ENCODE measurements around the gene APOBR. TPM values are rescaled to one million over a fixed set of nuclear protein-coding genes. Genes with fewer than 3 reads are reported as not detected.

Gene APOBR
- total RNA-seq, 5 donors from 2014 or later (not counting 1 experiment from before 2014, with no cell fraction given), result 6.4 to 16.9 (median 10.3) TPM

GRCh38 chr16:28491970-28492474, 2.4 kb upstream of the APOBR start, which contains the start of gene CLN3:
TSS of gene CLN3 (minus strand) at chr16:28492074. CDS start at chr16:28491759, 315 bp downstream.
- peaks cover 17% of the 10 kb centered on the region for H3K36me3 Mint-ChIP-seq
- ChIA-PET POLR2A (interaction anchor here in 1 of 2 donors (0.6 to 0.7 kb wide), 5 partner anchors 20 to 1904 kb away, joined by 4 to 9 read pairs (median 5); no protein-coding TSS in a partner anchor), CTCF (interaction anchor here in 1 of 2 donors (0.6 to 0.7 kb wide), 7 partner anchors 29 to 942 kb away, joined by 3 to 5 read pairs (median 3); partner anchors contain the start of genes GTF3C1, KATNIP and NFATC2IP)
- H3K4me3 ChIP-seq (ENCODE audit: control insufficient read depth in 1 of 2, extremely low read depth in 1 of 2, low read length in 1 of 2), result peak within 1 kb of the TSS; percentile 78 to 96
- WGBS (ENCODE audit: insufficient coverage), result 0% methylated on average over 4 of the region's 21 CpGs
- peak within 1 kb of the TSS; percentile 84 for H3K27ac ChIP-seq (ENCODE audit: low read length)
- peaks cover 13 to 87% of the 10 kb centered on the region in 2 experiments for H3K4me1 ChIP-seq (ENCODE audit: control insufficient read depth in 1 of 2, extremely low read depth in 1 of 2, insufficient read depth in 2 of 2, low read length in 2 of 2)
- peaks cover 67 to 72% (median 70%) of the 10 kb centered on the region in 3 donors for H3K4me1 Mint-ChIP-seq
- H3K4me3 Mint-ChIP-seq, result peak within 1 kb of the TSS; percentile 94 to 96 (median 95)
- no peaks in the 10 kb centered on the region for H3K9me3 ChIP-seq
- H3K9me3 Mint-ChIP-seq, result no peaks in the 10 kb centered on the region
- H3K27me3 ChIP-seq (replicated peaks in 1 of 2; ENCODE audit: control insufficient read depth in 2 of 2, extremely low read depth in 1 of 2, insufficient read depth in 2 of 2, low read length in 1 of 2), result no peaks in the 10 kb centered on the region
- H3K27me3 Mint-ChIP-seq, result no peaks in the 10 kb centered on the region
- ATAC-seq (replicated peaks in 1 of 4) (peak; percentile 65 to 74 (median 70)), DNase-seq (peak; percentile 75 to 92 (median 86))
- peak within 1 kb of the TSS; percentile 100 for H3K27ac Mint-ChIP-seq
- H3K36me3 ChIP-seq (ENCODE audit: control insufficient read depth in 2 of 2, extremely low read depth in 1 of 2, insufficient read depth in 1 of 2, low read length in 1 of 2), result peaks cover 0 to 22% of the 10 kb centered on the region in 2 donors

- ChIA-PET POLR2A (interaction anchor here in 1 of 2 donors (0.6 to 0.7 kb wide), 2 partner anchors 19 to 345 kb away, joined by 4 to 9 read pairs; no protein-coding TSS in a partner anchor), CTCF (interaction anchor here in 1 of 2 donors (0.6 kb wide), 1 partner anchor 29 kb away, joined by 3 read pairs; no protein-coding TSS in a partner anchor)
- WGBS (ENCODE audit: insufficient coverage), result no CpG with 5 or more reads among the region's 4 CpGs
- H3K9me3 Mint-ChIP-seq, result no peaks in the 10 kb centered on the region
- no peak for ATAC-seq (replicated peaks in 1 of 4)
- peaks cover 13 to 88% of the 10 kb centered on the region in 2 experiments for H3K4me1 ChIP-seq (ENCODE audit: control insufficient read depth in 1 of 2, extremely low read depth in 1 of 2, insufficient read depth in 2 of 2, low read length in 2 of 2)
- no peaks in the 10 kb centered on the region for H3K9me3 ChIP-seq
- peaks cover 17% of the 10 kb centered on the region for H3K36me3 Mint-ChIP-seq
- H3K36me3 ChIP-seq (ENCODE audit: control insufficient read depth in 2 of 2, extremely low read depth in 1 of 2, insufficient read depth in 1 of 2, low read length in 1 of 2), result peaks cover 0 to 20% of the 10 kb centered on the region in 2 donors
- peak overlapping the region; percentile 100 for H3K27ac Mint-ChIP-seq
- H3K27ac ChIP-seq (ENCODE audit: low read length), result peak overlapping the region; percentile 84
- no peaks in the 10 kb centered on the region for H3K27me3 ChIP-seq (replicated peaks in 1 of 2; ENCODE audit: control insufficient read depth in 2 of 2, extremely low read depth in 1 of 2, insufficient read depth in 2 of 2, low read length in 1 of 2)
- peaks cover 69 to 77% (median 72%) of the 10 kb centered on the region in 3 donors for H3K4me1 Mint-ChIP-seq
- H3K4me3 ChIP-seq (ENCODE audit: control insufficient read depth in 1 of 2, extremely low read depth in 1 of 2, low read length in 1 of 2), result peak overlapping the region; percentile 78 to 96
- H3K27me3 Mint-ChIP-seq, result no peaks in the 10 kb centered on the region
- peak overlapping the region; percentile 94 to 96 (median 95) for H3K4me3 Mint-ChIP-seq
- DNase-seq, result no peak
Observed at GRCh38 chr16:28492511-28492910, 1.9 kb upstream of the APOBR start.

DNA sequence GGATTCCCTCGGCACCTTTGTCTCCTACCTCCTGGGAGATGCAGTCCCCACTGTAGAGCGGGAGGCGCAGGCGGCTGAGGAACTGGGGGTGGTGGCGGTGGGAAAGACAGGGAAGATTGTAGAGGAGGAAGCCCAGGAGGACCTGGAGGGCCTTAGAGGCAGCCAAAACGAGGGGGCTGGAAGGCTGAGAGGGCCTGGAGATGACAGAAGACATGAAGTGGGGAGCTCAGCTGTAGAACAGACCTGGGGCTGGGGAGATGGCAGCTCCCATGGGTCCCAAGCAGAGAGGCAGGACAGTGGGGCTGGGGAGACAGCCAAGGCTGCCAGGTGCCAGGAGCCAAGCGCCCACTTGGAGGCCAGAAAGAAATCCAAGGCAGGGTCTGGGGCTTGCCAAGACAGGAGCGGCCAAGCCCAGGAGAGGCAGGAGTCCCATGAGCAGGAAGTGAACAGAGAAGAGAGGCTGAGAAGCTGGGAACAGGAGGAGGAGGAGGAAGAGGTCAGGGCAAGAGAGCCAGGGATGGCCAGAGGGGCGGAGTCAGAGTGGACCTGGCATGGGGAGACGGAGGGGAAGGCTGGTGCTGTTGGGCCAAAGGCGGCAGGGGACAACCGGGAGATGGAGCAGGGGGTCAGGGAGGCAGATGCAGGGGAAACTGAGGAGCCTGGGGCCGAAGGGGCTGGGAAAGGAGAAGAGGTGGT, 803 bp downstream of the APOBR start:
- H3K27me3 Mint-ChIP-seq, result no peaks in the 10 kb centered on the region
- POLR2A ChIA-PET, result no interaction called here
- peaks cover 7% of the 10 kb centered on the region for H3K36me3 Mint-ChIP-seq
- peaks cover 13 to 76% of the 10 kb centered on the region in 2 experiments for H3K4me1 ChIP-seq (ENCODE audit: control insufficient read depth in 1 of 2, extremely low read depth in 1 of 2, insufficient read depth in 2 of 2, low read length in 2 of 2)
- no peak for DNase-seq
- H3K9me3 Mint-ChIP-seq, result no peaks in the 10 kb centered on the region
- 91% methylated on average over 9 of the region's 13 CpGs for WGBS (ENCODE audit: insufficient coverage)
- peak overlapping the region; percentile 58 to 78 for H3K4me3 ChIP-seq (ENCODE audit: control insufficient read depth in 1 of 2, extremely low read depth in 1 of 2, low read length in 1 of 2)
- peak overlapping the region; percentile 84 for H3K27ac ChIP-seq (ENCODE audit: low read length)
- peaks cover 60 to 72% (median 69%) of the 10 kb centered on the region in 3 donors for H3K4me1 Mint-ChIP-seq
- peaks cover 0 to 17% of the 10 kb centered on the region in 2 donors for H3K36me3 ChIP-seq (ENCODE audit: control insufficient read depth in 2 of 2, extremely low read depth in 1 of 2, insufficient read depth in 1 of 2, low read length in 1 of 2)
- no peaks in the 10 kb centered on the region for H3K27me3 ChIP-seq (replicated peaks in 1 of 2; ENCODE audit: control insufficient read depth in 2 of 2, extremely low read depth in 1 of 2, insufficient read depth in 2 of 2, low read length in 1 of 2)
- peak overlapping the region; percentile 97 to 100 for H3K27ac Mint-ChIP-seq
- H3K4me3 Mint-ChIP-seq, result peak overlapping the region; percentile 74 to 96 (median 83)
- ATAC-seq (replicated peaks in 1 of 4), result no peak
- no peaks in the 10 kb centered on the region for H3K9me3 ChIP-seq
- CTCF ChIA-PET, result no interaction called here

DNA sequence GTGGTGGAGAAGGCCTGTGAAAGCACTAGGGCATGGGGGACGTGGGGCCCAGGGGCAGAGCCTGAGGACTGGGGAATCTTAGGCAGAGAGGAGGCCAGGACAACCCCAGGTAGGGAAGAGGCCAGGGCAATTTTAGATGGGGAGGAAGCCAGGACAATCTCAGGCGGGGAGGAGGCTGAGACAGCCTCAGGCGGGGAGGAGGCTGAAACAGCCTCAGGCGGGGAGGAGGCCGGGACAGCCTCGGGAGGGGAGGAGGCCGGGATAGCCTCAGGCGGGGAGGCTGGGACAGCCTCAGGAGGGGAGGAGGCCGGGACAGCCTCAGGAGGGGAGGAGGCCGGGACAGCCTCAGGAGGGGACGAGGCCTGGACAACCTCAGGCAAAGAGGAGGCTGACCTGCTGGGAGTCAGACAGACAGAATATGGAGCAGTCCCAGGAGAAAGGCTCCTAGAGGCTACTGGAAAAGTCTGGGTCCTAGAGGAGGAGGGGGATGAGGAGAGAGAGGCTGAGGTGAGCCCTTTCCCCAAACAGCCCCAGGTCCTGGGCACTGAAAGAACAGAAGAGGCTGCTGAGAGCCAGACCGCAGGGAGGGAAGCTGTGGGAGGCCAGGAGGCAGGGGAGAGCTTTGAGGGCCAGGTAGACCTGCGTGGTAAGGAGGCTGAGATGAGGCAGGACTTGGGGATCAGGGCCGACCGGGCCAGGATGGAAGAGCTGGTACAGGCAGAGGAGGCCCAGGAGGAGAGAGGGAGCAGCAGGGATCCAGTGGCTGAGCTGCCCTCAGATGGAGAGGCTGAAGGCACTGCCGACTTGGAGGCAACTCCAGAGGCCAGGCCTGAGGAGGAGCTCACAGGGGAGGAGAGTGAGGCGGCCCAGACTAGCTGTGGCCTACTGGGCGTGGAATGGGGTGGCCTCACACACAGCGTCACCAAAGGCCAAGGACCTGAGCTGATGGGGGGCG, 1.6 kb downstream of the APOBR start:
- H3K4me1 Mint-ChIP-seq, result peaks cover 60 to 74% (median 73%) of the 10 kb centered on the region in 3 donors
- Histone ChIP-seq H3K36me3 (ENCODE audit: control insufficient read depth in 2 of 2, extremely low read depth in 1 of 2, insufficient read depth in 1 of 2, low read length in 1 of 2) (peaks cover 0 to 17% of the 10 kb centered on the region in 2 donors), H3K4me3 (ENCODE audit: control insufficient read depth in 1 of 2, extremely low read depth in 1 of 2, low read length in 1 of 2) (peak overlapping the region in 1 of 2 donors; percentile 78), H3K4me1 (ENCODE audit: control insufficient read depth in 1 of 2, extremely low read depth in 1 of 2, insufficient read depth in 2 of 2, low read length in 2 of 2) (peaks cover 12 to 68% of the 10 kb centered on the region in 2 experiments), H3K27ac (ENCODE audit: low read length) (peak overlapping the region; percentile 84), H3K27me3 (replicated peaks in 1 of 2; ENCODE audit: control insufficient read depth in 2 of 2, extremely low read depth in 1 of 2, insufficient read depth in 2 of 2, low read length in 1 of 2) (no peaks in the 10 kb centered on the region), H3K9me3 (no peaks in the 10 kb centered on the region)
- ATAC-seq (replicated peaks in 1 of 4) (no peak), DNase-seq (no peak)
- no peaks in the 10 kb centered on the region for H3K27me3 Mint-ChIP-seq
- ChIA-PET CTCF (interaction anchor here in 1 of 2 donors (0.6 kb wide), 1 partner anchor 8 kb away, joined by 3 read pairs; no protein-coding TSS in a partner anchor), POLR2A (no interaction called here)
- 80% methylated on average over 15 of the region's 20 CpGs for WGBS (ENCODE audit: insufficient coverage)
- no peaks in the 10 kb centered on the region for H3K9me3 Mint-ChIP-seq
- H3K27ac Mint-ChIP-seq, result peak overlapping the region; percentile 97 to 100
- peak overlapping the region; percentile 74 to 96 (median 83) for H3K4me3 Mint-ChIP-seq
- H3K36me3 Mint-ChIP-seq, result peaks cover 7% of the 10 kb centered on the region

- H3K9me3 Mint-ChIP-seq, result no peaks in the 10 kb centered on the region
- Histone ChIP-seq H3K27me3 (replicated peaks in 1 of 2; ENCODE audit: control insufficient read depth in 2 of 2, extremely low read depth in 1 of 2, insufficient read depth in 2 of 2, low read length in 1 of 2) (no peaks in the 10 kb centered on the region), H3K27ac (ENCODE audit: low read length) (peak overlapping the region; percentile 84), H3K36me3 (ENCODE audit: control insufficient read depth in 2 of 2, extremely low read depth in 1 of 2, insufficient read depth in 1 of 2, low read length in 1 of 2) (peaks cover 0 to 17% of the 10 kb centered on the region in 2 donors), H3K4me3 (ENCODE audit: control insufficient read depth in 1 of 2, extremely low read depth in 1 of 2, low read length in 1 of 2) (no peak overlapping the region), H3K9me3 (no peaks in the 10 kb centered on the region), H3K4me1 (ENCODE audit: control insufficient read depth in 1 of 2, extremely low read depth in 1 of 2, insufficient read depth in 2 of 2, low read length in 2 of 2) (peaks cover 9 to 61% of the 10 kb centered on the region in 2 experiments)
- H3K36me3 Mint-ChIP-seq, result peaks cover 7% of the 10 kb centered on the region
- peak overlapping the region; percentile 97 to 100 for H3K27ac Mint-ChIP-seq
- H3K4me1 Mint-ChIP-seq, result peaks cover 55 to 69% (median 67%) of the 10 kb centered on the region in 3 donors
- ChIA-PET POLR2A (no interaction called here), CTCF (interaction anchor here in 1 of 2 donors (0.6 kb wide), 2 partner anchors 8 to 12 kb away, joined by 3 to 4 read pairs; no protein-coding TSS in a partner anchor)
- H3K4me3 Mint-ChIP-seq, result peak overlapping the region in 1 of 3 donors; percentile 96
- no peak for ATAC-seq (replicated peaks in 1 of 4)
- 94% methylated on average over 18 of the region's 19 CpGs for WGBS (ENCODE audit: insufficient coverage)
- no peak for DNase-seq
- H3K27me3 Mint-ChIP-seq, result no peaks in the 10 kb centered on the region
Observed at GRCh38 chr16:28496844-28497243, 2.4 kb downstream of the APOBR start.
